ENCODE data around the gene FUCA1. TPM values are rescaled to one million over a fixed set of nuclear protein-coding genes. Genes with fewer than 3 reads are reported as not detected.

FUCA1 gene
- total and polyA plus RNA-seq, 2 of the 4 experiments (the other 2 are of a cell fraction), result 2.9 to 3.5 TPM

GRCh38 chr1:23899070-23899469 is 31.0 kb upstream of the FUCA1 start:
- dilution Hi-C loops (cut with HindIII; ENCODE audit: low sequenced_read_pairs, unreplicated experiment), result no loop called here
- no peak overlapping the region for H3K23ac ChIP-seq (ENCODE audit: low read depth, low read length)
- no peaks in the 10 kb centered on the region for H3K4me1 ChIP-seq (ENCODE audit: control insufficient read depth, insufficient read depth, low read length)
- no peak overlapping the region for H3K18ac ChIP-seq (ENCODE audit: low read depth, low read length)
- intact Hi-C loops (cut with micrococcal nuclease), result no loop called here
- TF ChIP-seq, protein P1, sequence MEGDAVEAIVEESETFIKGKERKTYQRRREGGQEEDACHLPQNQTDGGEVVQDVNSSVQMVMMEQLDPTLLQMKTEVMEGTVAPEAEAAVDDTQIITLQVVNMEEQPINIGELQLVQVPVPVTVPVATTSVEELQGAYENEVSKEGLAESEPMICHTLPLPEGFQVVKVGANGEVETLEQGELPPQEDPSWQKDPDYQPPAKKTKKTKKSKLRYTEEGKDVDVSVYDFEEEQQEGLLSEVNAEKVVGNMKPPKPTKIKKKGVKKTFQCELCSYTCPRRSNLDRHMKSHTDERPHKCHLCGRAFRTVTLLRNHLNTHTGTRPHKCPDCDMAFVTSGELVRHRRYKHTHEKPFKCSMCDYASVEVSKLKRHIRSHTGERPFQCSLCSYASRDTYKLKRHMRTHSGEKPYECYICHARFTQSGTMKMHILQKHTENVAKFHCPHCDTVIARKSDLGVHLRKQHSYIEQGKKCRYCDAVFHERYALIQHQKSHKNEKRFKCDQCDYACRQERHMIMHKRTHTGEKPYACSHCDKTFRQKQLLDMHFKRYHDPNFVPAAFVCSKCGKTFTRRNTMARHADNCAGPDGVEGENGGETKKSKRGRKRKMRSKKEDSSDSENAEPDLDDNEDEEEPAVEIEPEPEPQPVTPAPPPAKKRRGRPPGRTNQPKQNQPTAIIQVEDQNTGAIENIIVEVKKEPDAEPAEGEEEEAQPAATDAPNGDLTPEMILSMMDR (conservative IDR thresholded peaks at IDR 0.05; ENCODE audit: low read depth, low read length), result no peak
- TF ChIP-seq SMC3 (IDR thresholded peaks at IDR 0.05; ENCODE audit: low read depth, low read length) (no peak), POLR2A (IDR thresholded peaks at IDR 0.05; ENCODE audit: low read depth, low read length) (no peak)
- no peak overlapping the region for H3K9ac ChIP-seq (ENCODE audit: low read depth, low read length)
- no peak overlapping the region for H3K27ac ChIP-seq (ENCODE audit: insufficient read depth, low read length)
- no peak overlapping the region for H2BK5ac ChIP-seq (ENCODE audit: low read depth, low read length, poor library complexity, severe bottlenecking)
- no peaks in the 10 kb centered on the region for H3K79me1 ChIP-seq (ENCODE audit: low read depth in 1 of 2, low read length in 2 of 2)
- ATAC-seq (ENCODE audit: low read depth) (no peak), DNase-seq (no peak)
- H2BK15ac ChIP-seq (ENCODE audit: low read depth, low read length), result no peak overlapping the region
- no peak overlapping the region for H4K91ac ChIP-seq (ENCODE audit: insufficient read depth, low read depth, low read length)
- no peaks in the 10 kb centered on the region for H3K36me3 ChIP-seq (ENCODE audit: control insufficient read depth, insufficient read depth, low read length)
- no TSS peak for BruUV-seq (replicated peaks)
- H2AK9ac ChIP-seq (replicated peaks; ENCODE audit: low read depth, low read length, poor library complexity), result no peak overlapping the region
- H3K4me2 ChIP-seq (ENCODE audit: low read depth, low read length), result no peak overlapping the region
- peaks cover 7% of the 10 kb centered on the region; the same call in 1 of the 2 replicates for H3K9me3 ChIP-seq (ENCODE audit: control insufficient read depth, insufficient read depth, low read length)
- H3K4ac ChIP-seq (ENCODE audit: low read depth, low read length), result no peak overlapping the region
- no peak overlapping the region for H2BK120ac ChIP-seq (ENCODE audit: low read depth, low read length)
- H3K27me3 ChIP-seq (ENCODE audit: control insufficient read depth, insufficient read depth, low read length), result peaks cover 41% of the 10 kb centered on the region
- H3K14ac ChIP-seq (replicated peaks; ENCODE audit: low read depth, low read length), result no peak overlapping the region
- H4K20me1 ChIP-seq (ENCODE audit: insufficient read depth, low read length), result no peaks in the 10 kb centered on the region
- H2AFZ ChIP-seq (replicated peaks; ENCODE audit: low read length, poor library complexity), result no peak overlapping the region
- 80% methylated on average over 1 of the region's 3 CpGs; no CpG with 5 or more reads in 1 of the 2 experiments for WGBS, 2 experiments (ENCODE audit: extremely low coverage in 2 of 2, insufficient read length in 1 of 2)
- in situ Hi-C loops (cut with MboI; ENCODE audit: low sequenced_read_pairs), result no loop called here
- no peaks in the 10 kb centered on the region for H3K9me1 ChIP-seq (ENCODE audit: insufficient read depth, low read length)
- CTCF ChIA-PET, result no interaction called here
- no peak overlapping the region for H3K56ac ChIP-seq (ENCODE audit: extremely low read depth, insufficient read depth, low read length)
- H2BK20ac ChIP-seq (ENCODE audit: low read depth, low read length), result no peak overlapping the region
- H4K5ac ChIP-seq (ENCODE audit: low read depth, low read length), result no peak overlapping the region
- H3K4me3 ChIP-seq (ENCODE audit: insufficient read depth, low read depth, low read length), result no peak overlapping the region
- POLR2A ChIA-PET (ENCODE audit: unreplicated experiment), result no interaction called here
- H4K8ac ChIP-seq (ENCODE audit: low read depth in 2 of 2, low read length in 2 of 2), result no peak overlapping the region
- H2AK5ac ChIP-seq (ENCODE audit: low read depth, low read length), result no peak overlapping the region
